Neutrophil (primary cell): ENCODE results near the gene ZBED5.
"Not testable (repeated sequence)": the region's sequence is repeated elsewhere in the genome, so short reads cannot be mapped to it uniquely, and the experiment has no call there.

Experiments
- H3K27ac ChIP-seq: fragments of 200-600 bp; sonication (generic); 2 replicates; pipeline ENCODE4 v1.5.1; 2016; ENCODE audit warnings: mild to moderate bottlenecking, moderate library complexity
- H3K27me3 ChIP-seq: fragments of 200-600 bp; sonication (generic); 2 replicates; pipeline ENCODE4 v1.6.0; 2016; ENCODE audit warnings: mild to moderate bottlenecking
- H3K36me3 ChIP-seq: fragments of 200-600 bp; sonication (generic); 2 replicates; pipeline ENCODE4 v1.5.1; 2017
- H3K4me1 ChIP-seq, 2 experiments: fragments of 200-600 bp in 1 of 2; sonication (generic) in 1 of 2; 1 replicate in 1 of 2; 2 replicates in 1 of 2; pipeline versions ENCODE4 v1.5.1 to v1.6.1; 2013 to 2016; ENCODE audit warnings: low read depth in 1 of 2, low read length in 1 of 2, mild to moderate bottlenecking in 1 of 2, moderate library complexity in 1 of 2; ENCODE audit not compliant: control insufficient read depth in 1 of 2, insufficient read depth in 1 of 2
- H3K4me3 ChIP-seq, 2 experiments: fragments of 200-600 bp in 1 of 2; sonication (generic) in 1 of 2; 1 replicate in 1 of 2; 2 replicates in 1 of 2; pipeline ENCODE4 v1.5.1; 2013 to 2016; ENCODE audit warnings: low read depth in 1 of 2, low read length in 1 of 2, mild to moderate bottlenecking in 1 of 2, moderate library complexity in 1 of 2
- H3K9me3 ChIP-seq: fragments of 200-600 bp; sonication (generic); 2 replicates; pipeline ENCODE4 v1.5.1; 2016
- CTCF ChIP-seq: fragments of 200-600 bp; sonication (generic); IDR thresholded peaks from 2 replicates; pipeline ENCODE4 v1.5.1; 2016; ENCODE audit warnings: antibody characterized with exemption

The ZBED5 gene

DNA sequence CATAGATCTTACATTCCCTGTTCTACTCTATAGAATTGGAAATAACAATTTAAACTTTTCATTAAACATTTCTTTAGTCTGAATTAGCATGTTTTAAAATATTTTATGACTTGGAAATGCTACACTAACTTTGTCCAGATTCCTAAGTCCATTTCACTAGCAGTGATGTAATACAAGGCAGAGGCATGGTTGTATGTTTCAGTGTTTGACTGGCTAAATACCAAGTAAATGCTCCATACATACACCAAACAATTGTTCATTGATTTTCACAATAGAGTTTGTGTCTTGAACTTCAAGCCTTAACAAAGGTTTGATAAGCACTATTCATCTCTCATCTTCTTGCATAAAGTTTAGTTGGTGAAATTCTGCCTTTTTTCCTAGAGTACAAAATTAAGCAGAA lies 13.5 kb downstream of the ZBED5 start:
- Histone ChIP-seq H3K27me3 (no peaks in the 10 kb centered on the region), H3K9me3 (no peaks in the 10 kb centered on the region), H3K36me3 (no peaks in the 10 kb centered on the region), H3K4me3 (no peak overlapping the region), H3K27ac (no peak overlapping the region), H3K4me1 (no peaks in the 10 kb centered on the region)
- TF ChIP-seq CTCF: no peak

GRCh38 chr11:10838881-10839280 lies 19.0 kb downstream of the ZBED5 start:
- Histone ChIP-seq H3K36me3 (no peaks in the 10 kb centered on the region), H3K27me3 (no peaks in the 10 kb centered on the region), H3K4me1 (no peaks in the 10 kb centered on the region), H3K9me3 (no peaks in the 10 kb centered on the region), H3K4me3 (no peak overlapping the region), H3K27ac (no peak overlapping the region)
- TF ChIP-seq CTCF: no peak

DNA sequence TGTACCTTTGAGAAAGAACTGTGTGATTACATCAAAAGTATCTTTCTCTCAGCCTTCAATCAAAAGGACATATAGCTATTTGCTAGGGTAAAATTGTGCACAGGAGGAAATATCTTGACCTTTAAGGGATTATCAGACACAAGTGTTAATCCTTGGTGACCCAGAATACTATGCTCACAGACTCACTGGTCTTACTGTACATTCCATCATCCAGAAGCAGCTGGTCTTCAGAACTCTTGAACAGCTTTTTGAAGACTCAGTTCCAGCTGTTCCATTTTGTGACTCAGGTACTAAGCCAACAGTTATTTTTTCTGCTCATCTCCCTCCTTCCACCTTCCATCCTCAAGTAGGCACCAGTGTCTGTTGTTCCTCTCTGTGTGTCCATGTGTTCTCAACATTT lies 19.8 kb downstream of the ZBED5 start:
- TF ChIP-seq CTCF: no peak
- no peaks in the 10 kb centered on the region for H3K9me3 ChIP-seq
- H3K4me1 ChIP-seq: no peaks in the 10 kb centered on the region
- H3K36me3 ChIP-seq: no peaks in the 10 kb centered on the region
- H3K4me3 ChIP-seq: no peak overlapping the region
- H3K27me3 ChIP-seq: no peaks in the 10 kb centered on the region
- H3K27ac ChIP-seq: no peak overlapping the region

- H3K27me3 ChIP-seq, H3K4me1 ChIP-seq, H3K27ac ChIP-seq, H3K9me3 ChIP-seq, H3K36me3 ChIP-seq, H3K4me3 ChIP-seq: not testable (repeated sequence)
Observed at GRCh38 chr11:10836884-10837283, 21.0 kb downstream of the ZBED5 start.

DNA sequence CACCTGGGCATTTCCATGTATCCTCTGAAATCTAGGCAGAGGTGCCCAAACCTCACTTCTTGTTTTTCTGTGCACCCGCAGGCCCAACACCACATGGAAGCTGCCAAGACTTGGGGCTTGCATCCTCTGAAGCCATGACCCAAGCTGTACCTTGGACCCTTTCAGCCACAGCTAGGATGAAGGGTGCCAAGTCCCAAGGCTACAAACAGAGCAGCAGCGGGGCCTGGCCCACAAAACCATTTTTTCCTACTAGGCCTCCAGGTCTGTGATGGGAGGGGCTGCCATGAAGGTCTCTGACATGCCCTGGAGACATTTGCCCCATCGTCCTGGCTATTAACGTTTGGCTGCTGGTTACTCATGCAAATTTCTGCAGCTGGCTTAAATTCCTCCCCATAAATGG lies 28.7 kb downstream of the ZBED5 start:
- no peak overlapping the region for H3K27ac ChIP-seq
- peaks cover 0 to 5% of the 10 kb centered on the region in 2 experiments for H3K4me1 ChIP-seq
- H3K4me3 ChIP-seq: no peak overlapping the region
- H3K36me3 ChIP-seq: no peaks in the 10 kb centered on the region
- no peak for TF ChIP-seq CTCF
- no peaks in the 10 kb centered on the region for H3K27me3 ChIP-seq
- H3K9me3 ChIP-seq: no peaks in the 10 kb centered on the region

DNA sequence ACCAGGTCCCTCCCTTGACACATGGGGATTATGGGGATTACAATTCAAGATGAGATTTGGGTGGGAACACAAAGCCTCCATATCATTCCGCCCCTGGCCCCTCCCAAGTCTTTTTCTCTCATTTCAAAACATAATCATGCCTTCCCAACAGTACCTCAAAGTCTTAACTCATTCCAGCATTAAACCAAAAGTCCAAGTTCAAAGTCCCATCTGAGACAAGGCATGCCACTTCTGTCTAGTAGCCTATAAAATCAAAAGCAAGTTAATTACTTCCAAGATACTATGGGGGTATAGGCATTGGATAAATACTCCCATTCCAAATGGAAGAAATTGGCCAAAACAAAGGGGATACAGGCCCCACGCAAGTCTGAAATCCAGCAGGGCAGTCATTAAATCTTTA lies 29.5 kb downstream of the ZBED5 start:
- Histone ChIP-seq H3K9me3 (no peaks in the 10 kb centered on the region), H3K27ac (no peak overlapping the region), H3K36me3 (no peaks in the 10 kb centered on the region), H3K4me3 (no peak overlapping the region), H3K4me1 (peaks cover 0 to 5% of the 10 kb centered on the region in 2 experiments), H3K27me3 (no peaks in the 10 kb centered on the region)
- TF ChIP-seq CTCF: no peak
